Measurements from ENCODE around the gene SNAP25.

SNAP25 gene

DNA sequence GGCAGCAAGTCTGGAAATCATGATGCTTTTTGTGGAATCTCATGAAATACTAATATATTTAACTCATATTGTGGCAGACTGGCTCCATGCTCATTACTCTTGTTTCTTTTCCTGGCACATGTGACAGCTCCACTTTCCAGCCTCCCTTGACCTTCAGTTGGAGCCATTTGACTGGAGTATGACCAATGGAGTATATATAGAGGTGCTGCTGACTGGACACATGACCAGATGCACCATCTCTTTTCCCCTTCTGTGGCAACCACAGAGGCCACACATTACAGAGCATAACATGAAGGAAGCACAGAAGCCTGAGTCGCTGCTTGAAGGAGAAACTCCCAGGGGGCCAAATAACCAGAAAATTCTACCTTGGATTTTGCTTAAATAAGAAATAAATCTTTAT, 138.0 kb downstream of the SNAP25 start:
- Mint-ChIP-seq H3K4me3 (no peak overlapping the region), H3K4me1 (peaks cover 14% of the 10 kb centered on the region), H3K27ac (no peak overlapping the region), H3K9me3 (no peaks in the 10 kb centered on the region), H3K27me3 (ENCODE audit: low read depth) (no peaks in the 10 kb centered on the region), H3K36me3 (ENCODE audit: low read depth) (no peaks in the 10 kb centered on the region)
- TF ChIP-seq, protein P1, sequence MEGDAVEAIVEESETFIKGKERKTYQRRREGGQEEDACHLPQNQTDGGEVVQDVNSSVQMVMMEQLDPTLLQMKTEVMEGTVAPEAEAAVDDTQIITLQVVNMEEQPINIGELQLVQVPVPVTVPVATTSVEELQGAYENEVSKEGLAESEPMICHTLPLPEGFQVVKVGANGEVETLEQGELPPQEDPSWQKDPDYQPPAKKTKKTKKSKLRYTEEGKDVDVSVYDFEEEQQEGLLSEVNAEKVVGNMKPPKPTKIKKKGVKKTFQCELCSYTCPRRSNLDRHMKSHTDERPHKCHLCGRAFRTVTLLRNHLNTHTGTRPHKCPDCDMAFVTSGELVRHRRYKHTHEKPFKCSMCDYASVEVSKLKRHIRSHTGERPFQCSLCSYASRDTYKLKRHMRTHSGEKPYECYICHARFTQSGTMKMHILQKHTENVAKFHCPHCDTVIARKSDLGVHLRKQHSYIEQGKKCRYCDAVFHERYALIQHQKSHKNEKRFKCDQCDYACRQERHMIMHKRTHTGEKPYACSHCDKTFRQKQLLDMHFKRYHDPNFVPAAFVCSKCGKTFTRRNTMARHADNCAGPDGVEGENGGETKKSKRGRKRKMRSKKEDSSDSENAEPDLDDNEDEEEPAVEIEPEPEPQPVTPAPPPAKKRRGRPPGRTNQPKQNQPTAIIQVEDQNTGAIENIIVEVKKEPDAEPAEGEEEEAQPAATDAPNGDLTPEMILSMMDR (IDR thresholded peaks at IDR 0.05; ENCODE audit: unreplicated experiment in 3 of 3), result no peak

All from nephron (organoid).